Stimulated activated naive B cell treated with anti-CD40 and anti-IgM and Interleukin-4, amounts not matched to agents 10 μg/mL and 1 μg/mL and 100 μg/mL, for 72 hours (primary cell): ENCODE measurements around the gene ETV6.

Experiments used
- ATAC-seq, 2 donors: fragments of 150-1000 bp; cut with Tn5 transposase; replicated peaks; 2 replicates each; pipeline ENCODE4 v1.10.0; 2021; ENCODE audit warnings: moderate library complexity in 1 of 2
- DNase-seq: peaks from one replicate; pipeline ENCODE4 v3.0.0; 2021
- H3K27ac Mint-ChIP-seq: one replicate; pipeline ENCODE4 v1.8.0; 2022; ENCODE audit warnings: mild to moderate bottlenecking, mixed read lengths
- H3K27me3 Mint-ChIP-seq, 2 donors: one replicate each; pipeline ENCODE4 v1.8.0; 2022; ENCODE audit warnings: mixed read lengths in 2 of 2
- H3K36me3 Mint-ChIP-seq, 2 donors: one replicate each; pipeline ENCODE4 v1.8.0; 2022; ENCODE audit warnings: mixed read lengths in 2 of 2, mild to moderate bottlenecking in 1 of 2
- H3K4me1 Mint-ChIP-seq, 2 donors: one replicate each; pipeline ENCODE4 v1.8.0; 2022; ENCODE audit warnings: mixed read lengths in 2 of 2, mild to moderate bottlenecking in 1 of 2
- H3K4me3 Mint-ChIP-seq, 2 donors: one replicate each; pipeline ENCODE4 v1.8.0; 2022; ENCODE audit warnings: mild to moderate bottlenecking in 2 of 2, mixed read lengths in 2 of 2, moderate library complexity in 1 of 2
- H3K9me3 Mint-ChIP-seq, 2 donors: one replicate each; pipeline ENCODE4 v1.8.0; 2022; ENCODE audit warnings: mixed read lengths in 2 of 2, mild to moderate bottlenecking in 1 of 2

The ETV6 gene

GRCh38 chr12:11888029-11888428 lies 238.6 kb downstream of the ETV6 start:
- DNase-seq, result no peak
- no peak for ATAC-seq
- H3K36me3 Mint-ChIP-seq, result peaks cover 65 to 89% of the 10 kb centered on the region in 2 donors
- H3K27ac Mint-ChIP-seq, result no peak overlapping the region
- H3K9me3 Mint-ChIP-seq, result peaks cover 3 to 11% of the 10 kb centered on the region in 2 donors
- H3K4me1 Mint-ChIP-seq, result peaks cover 47 to 68% of the 10 kb centered on the region in 2 donors
- no peaks in the 10 kb centered on the region for H3K27me3 Mint-ChIP-seq
- H3K4me3 Mint-ChIP-seq, result no peak overlapping the region

- DNase-seq (no peak), ATAC-seq (no peak)
- Mint-ChIP-seq H3K27me3 (no peaks in the 10 kb centered on the region), H3K27ac (peak overlapping the region; percentile 37), H3K36me3 (peaks cover 48 to 73% of the 10 kb centered on the region in 2 donors), H3K4me1 (peaks cover 48 to 74% of the 10 kb centered on the region in 2 donors), H3K4me3 (no peak overlapping the region), H3K9me3 (peaks cover 3 to 11% of the 10 kb centered on the region in 2 donors)
These were observed 241.9 kb downstream of the ETV6 start for GRCh38 chr12:11891346-11891745.

GRCh38 chr12:11891754-11892386 lies 242.4 kb downstream of the ETV6 start:
- DNase-seq (no peak), ATAC-seq (no peak)
- H3K4me1 Mint-ChIP-seq, result peaks cover 44 to 74% of the 10 kb centered on the region in 2 donors
- no peak overlapping the region for H3K4me3 Mint-ChIP-seq
- peak overlapping the region; percentile 37 for H3K27ac Mint-ChIP-seq
- no peaks in the 10 kb centered on the region for H3K27me3 Mint-ChIP-seq
- H3K9me3 Mint-ChIP-seq, result peaks cover 3 to 11% of the 10 kb centered on the region in 2 donors
- peaks cover 42 to 68% of the 10 kb centered on the region in 2 donors for H3K36me3 Mint-ChIP-seq

DNA sequence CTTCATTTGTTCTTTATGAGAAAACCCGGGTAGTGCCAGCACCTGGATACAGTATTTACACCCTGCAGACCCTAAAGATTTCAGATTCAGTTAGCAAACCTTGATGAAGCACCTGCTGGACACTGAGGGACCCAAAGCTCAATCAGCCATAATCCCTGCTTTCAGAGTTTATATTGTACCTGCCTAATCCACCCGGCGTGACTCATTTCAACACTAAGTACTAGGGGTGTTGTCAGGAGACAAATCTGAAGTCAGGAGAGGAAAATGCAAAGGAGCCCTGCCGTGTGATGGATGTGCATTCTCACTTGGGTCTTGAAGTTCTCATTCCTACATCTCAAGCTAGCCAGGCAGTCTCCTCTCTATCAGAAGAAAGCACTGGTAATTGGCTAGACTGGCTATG lies 244.5 kb downstream of the ETV6 start:
- H3K27ac Mint-ChIP-seq, result no peak overlapping the region
- H3K4me1 Mint-ChIP-seq, result peaks cover 46 to 66% of the 10 kb centered on the region in 2 donors
- peaks cover 3 to 8% of the 10 kb centered on the region in 2 donors for H3K9me3 Mint-ChIP-seq
- no peak overlapping the region for H3K4me3 Mint-ChIP-seq
- DNase-seq (no peak), ATAC-seq (no peak)
- peaks cover 32 to 54% of the 10 kb centered on the region in 2 donors for H3K36me3 Mint-ChIP-seq
- no peaks in the 10 kb centered on the region for H3K27me3 Mint-ChIP-seq

DNA sequence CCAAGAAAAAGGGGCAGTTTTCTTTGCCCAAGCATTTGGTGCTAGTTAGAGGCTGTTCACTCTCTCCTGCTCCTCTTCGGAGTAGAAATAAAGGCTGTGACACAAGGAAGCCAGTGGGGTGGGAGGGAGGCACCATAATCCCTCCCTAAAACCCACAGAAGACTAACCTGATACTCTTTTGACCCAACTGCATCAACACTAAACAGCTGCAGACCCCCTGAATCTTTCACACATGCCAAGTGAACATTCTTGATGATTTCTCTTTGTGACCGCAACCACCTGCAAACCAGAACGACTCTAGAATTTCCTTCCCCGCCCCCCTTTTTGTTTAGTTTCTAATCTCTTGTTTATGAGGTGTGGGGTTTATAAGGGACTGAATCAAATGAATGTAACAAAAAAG lies 245.4 kb downstream of the ETV6 start:
- peak in 1 of 2 donors; percentile 44 for ATAC-seq
- Mint-ChIP-seq H3K4me1 (peaks cover 37 to 57% of the 10 kb centered on the region in 2 donors), H3K4me3 (no peak overlapping the region), H3K36me3 (peaks cover 24 to 45% of the 10 kb centered on the region in 2 donors), H3K9me3 (no peaks in the 10 kb centered on the region), H3K27ac (no peak overlapping the region), H3K27me3 (no peaks in the 10 kb centered on the region)
- DNase-seq, result no peak

DNA sequence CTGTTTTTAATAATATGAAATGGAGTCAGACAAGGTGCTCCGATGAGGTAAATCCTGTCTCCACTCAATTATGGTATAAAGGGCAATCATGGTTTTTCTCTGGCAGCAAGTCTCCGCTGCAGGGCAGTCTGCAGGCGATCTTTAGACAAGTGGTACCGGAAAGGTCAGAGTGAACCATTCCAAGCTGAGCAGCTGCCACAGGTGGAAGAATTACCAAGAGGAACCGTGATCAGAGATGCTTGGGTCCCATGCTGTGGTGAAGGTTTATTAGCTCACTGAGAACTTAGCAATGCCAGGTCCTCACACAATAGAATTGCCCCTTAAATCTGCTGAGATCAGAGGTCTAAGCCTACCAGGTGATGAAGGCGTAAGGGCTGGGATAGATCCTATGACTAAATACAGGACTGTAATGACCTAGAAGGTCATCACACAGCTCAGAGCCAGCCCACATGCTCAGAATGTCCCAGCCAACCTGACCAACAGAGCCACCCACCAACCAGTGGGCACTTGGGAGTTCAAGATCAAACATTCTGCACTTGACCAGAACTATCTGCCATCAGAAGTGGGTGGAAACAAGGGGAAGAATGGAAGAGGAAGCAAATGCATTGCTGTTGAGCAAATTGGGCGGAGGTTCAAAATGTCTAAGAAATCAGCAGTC lies 246.1 kb downstream of the ETV6 start:
- H3K9me3 Mint-ChIP-seq, result no peaks in the 10 kb centered on the region
- ATAC-seq (peak; percentile 73 to 78), DNase-seq (no peak)
- H3K4me1 Mint-ChIP-seq, result peaks cover 36 to 54% of the 10 kb centered on the region in 2 donors
- H3K27ac Mint-ChIP-seq, result peak overlapping the region; percentile 26
- H3K27me3 Mint-ChIP-seq, result no peaks in the 10 kb centered on the region
- no peak overlapping the region for H3K4me3 Mint-ChIP-seq
- peaks cover 21 to 42% of the 10 kb centered on the region in 2 donors for H3K36me3 Mint-ChIP-seq

DNA sequence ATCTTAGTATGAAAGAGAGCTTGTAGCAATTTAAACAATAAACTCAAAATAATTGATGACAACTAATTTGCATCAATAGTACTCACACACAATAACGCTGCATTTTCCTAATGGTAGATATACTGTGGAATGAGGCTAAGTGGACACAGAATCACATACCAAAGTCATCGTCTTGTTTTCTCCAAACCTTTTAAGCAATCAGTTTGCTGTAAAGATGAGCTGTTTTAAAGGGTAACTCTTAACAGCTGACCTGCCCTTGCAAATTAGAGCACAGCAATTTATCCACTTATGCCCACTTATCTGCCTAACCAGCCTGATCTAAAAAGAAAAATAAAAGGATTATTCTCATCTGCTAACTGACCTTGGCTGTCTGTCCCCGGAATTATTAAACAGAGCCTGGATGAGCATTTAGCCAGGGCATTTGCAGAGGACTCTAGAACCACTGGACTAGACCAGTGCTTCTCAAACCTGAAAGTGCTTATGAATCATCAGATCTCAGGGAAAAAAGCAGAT lies 247.0 kb downstream of the ETV6 start:
- DNase-seq (no peak), ATAC-seq (no peak)
- Mint-ChIP-seq H3K27ac (no peak overlapping the region), H3K27me3 (no peaks in the 10 kb centered on the region), H3K36me3 (peaks cover 17 to 33% of the 10 kb centered on the region in 2 donors), H3K4me3 (no peak overlapping the region), H3K4me1 (peaks cover 30 to 44% of the 10 kb centered on the region in 2 donors), H3K9me3 (no peaks in the 10 kb centered on the region)

- Mint-ChIP-seq H3K27me3 (no peaks in the 10 kb centered on the region), H3K36me3 (peaks cover 8 to 20% of the 10 kb centered on the region in 2 donors), H3K4me3 (no peak overlapping the region), H3K4me1 (peaks cover 29 to 45% of the 10 kb centered on the region in 2 donors), H3K27ac (no peak overlapping the region), H3K9me3 (no peaks in the 10 kb centered on the region)
- no peak for DNase-seq
- no peak for ATAC-seq
These were observed 248.4 kb downstream of the ETV6 start for GRCh38 chr12:11897923-11898322.

- peaks cover 0 to 8% of the 10 kb centered on the region in 2 donors for H3K27me3 Mint-ChIP-seq
- H3K36me3 Mint-ChIP-seq, result peaks cover 9 to 15% of the 10 kb centered on the region in 2 donors
- DNase-seq, result peak; percentile 63
- H3K27ac Mint-ChIP-seq, result peak overlapping the region; percentile 65
- ATAC-seq, result peak; percentile 84 to 91
- H3K4me1 Mint-ChIP-seq, result peaks cover 14 to 23% of the 10 kb centered on the region in 2 donors
- peaks cover 2 to 10% of the 10 kb centered on the region in 2 donors for H3K9me3 Mint-ChIP-seq
- peak overlapping the region in 1 of 2 donors; percentile 60 for H3K4me3 Mint-ChIP-seq
These were observed 252.4 kb downstream of the ETV6 start for GRCh38 chr12:11901701-11902524.

DNA sequence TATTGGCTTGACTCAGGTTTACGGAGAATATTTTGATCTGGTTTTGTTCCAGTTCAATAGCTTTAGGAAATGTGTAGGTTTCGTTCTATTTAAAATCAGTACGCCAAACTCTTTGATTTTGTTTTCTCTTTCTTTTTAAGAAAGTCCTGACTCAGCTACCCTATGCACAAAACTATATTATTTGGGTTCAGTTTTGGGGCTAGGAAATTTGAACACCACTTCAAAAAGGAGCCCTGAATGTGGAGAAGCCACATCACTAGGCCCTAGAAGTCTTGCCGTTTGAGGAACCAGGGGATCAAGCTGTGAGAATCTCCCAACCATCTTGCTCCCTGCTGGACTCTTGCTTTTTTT lies 253.0 kb downstream of the ETV6 start:
- peaks cover 11 to 23% of the 10 kb centered on the region in 2 donors for H3K4me1 Mint-ChIP-seq
- ATAC-seq, result no peak
- H3K9me3 Mint-ChIP-seq, result peaks cover 2 to 12% of the 10 kb centered on the region in 2 donors
- DNase-seq, result no peak
- H3K27ac Mint-ChIP-seq, result peak overlapping the region; percentile 60
- H3K36me3 Mint-ChIP-seq, result peaks cover 7 to 11% of the 10 kb centered on the region in 2 donors
- peak overlapping the region in 1 of 2 donors; percentile 60 for H3K4me3 Mint-ChIP-seq
- H3K27me3 Mint-ChIP-seq, result peaks cover 0 to 8% of the 10 kb centered on the region in 2 donors

- Mint-ChIP-seq H3K27ac (no peak overlapping the region), H3K4me1 (peaks cover 10 to 23% of the 10 kb centered on the region in 2 donors), H3K27me3 (peaks cover 0 to 8% of the 10 kb centered on the region in 2 donors), H3K36me3 (peaks cover 6 to 11% of the 10 kb centered on the region in 2 donors), H3K9me3 (peaks cover 8 to 16% of the 10 kb centered on the region in 2 donors), H3K4me3 (no peak overlapping the region)
- ATAC-seq, result no peak
- DNase-seq, result no peak
These were observed 254.7 kb downstream of the ETV6 start for GRCh38 chr12:11904124-11904523.

- Mint-ChIP-seq H3K36me3 (peaks cover 8 to 15% of the 10 kb centered on the region in 2 donors), H3K27me3 (peaks cover 0 to 8% of the 10 kb centered on the region in 2 donors), H3K4me1 (peaks cover 10 to 23% of the 10 kb centered on the region in 2 donors), H3K4me3 (no peak overlapping the region), H3K9me3 (peaks cover 12 to 19% of the 10 kb centered on the region in 2 donors), H3K27ac (no peak overlapping the region)
- no peak for DNase-seq
- ATAC-seq, result no peak
These were observed 256.1 kb downstream of the ETV6 start for GRCh38 chr12:11905534-11905933.

GRCh38 chr12:11906286-11906935 lies 256.9 kb downstream of the ETV6 start:
- Mint-ChIP-seq H3K27ac (no peak overlapping the region), H3K9me3 (peaks cover 13 to 19% of the 10 kb centered on the region in 2 donors), H3K36me3 (peaks cover 8 to 15% of the 10 kb centered on the region in 2 donors), H3K4me1 (peaks cover 10 to 23% of the 10 kb centered on the region in 2 donors), H3K4me3 (no peak overlapping the region), H3K27me3 (peaks cover 0 to 8% of the 10 kb centered on the region in 2 donors)
- no peak for ATAC-seq
- DNase-seq, result no peak
